Esophagus muscularis mucosa (tissue), 3 donors: ENCODE data around the gene UBTF.

Experiments
- POLR2A ChIP-seq: fragments of 450-650 bp; IDR thresholded peaks from one replicate; pipeline ENCODE4 v1.6.1; 2017; ENCODE audit warnings: antibody characterized with exemption, moderate library complexity, mild to moderate bottlenecking, low read depth
- TF ChIP-seq, protein P1 (sequence below), 3 experiments: fragments of 200-600 bp in 2 of 3; fragments of 450-650 bp in 1 of 3; sonication (generic) in 2 of 3; IDR thresholded peaks; one replicate each; pipeline ENCODE4 v1.5.1; 2017 to 2019; ENCODE audit warnings: antibody characterized with exemption in 3 of 3, mild to moderate bottlenecking in 2 of 3, moderate library complexity in 1 of 3

DNA sequence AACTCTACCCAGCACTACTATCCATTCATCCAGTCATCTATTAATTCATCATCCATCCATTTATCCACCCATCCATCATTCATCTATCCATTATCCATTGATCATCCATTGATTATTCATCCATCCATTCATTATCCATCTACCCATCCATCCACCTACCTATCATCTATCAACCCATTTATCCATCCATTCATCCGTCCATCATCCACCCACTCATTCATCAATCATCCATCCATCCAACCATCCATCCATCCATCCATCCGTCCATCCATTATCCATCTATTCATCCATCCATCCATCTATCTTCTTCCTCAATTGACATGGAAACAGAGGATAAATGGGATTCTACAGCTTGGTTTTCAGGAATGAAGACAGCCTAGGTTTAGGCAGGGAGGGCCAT, 36.4 kb upstream of the UBTF start:
- no peak for TF ChIP-seq POLR2A
- TF ChIP-seq, protein P1, sequence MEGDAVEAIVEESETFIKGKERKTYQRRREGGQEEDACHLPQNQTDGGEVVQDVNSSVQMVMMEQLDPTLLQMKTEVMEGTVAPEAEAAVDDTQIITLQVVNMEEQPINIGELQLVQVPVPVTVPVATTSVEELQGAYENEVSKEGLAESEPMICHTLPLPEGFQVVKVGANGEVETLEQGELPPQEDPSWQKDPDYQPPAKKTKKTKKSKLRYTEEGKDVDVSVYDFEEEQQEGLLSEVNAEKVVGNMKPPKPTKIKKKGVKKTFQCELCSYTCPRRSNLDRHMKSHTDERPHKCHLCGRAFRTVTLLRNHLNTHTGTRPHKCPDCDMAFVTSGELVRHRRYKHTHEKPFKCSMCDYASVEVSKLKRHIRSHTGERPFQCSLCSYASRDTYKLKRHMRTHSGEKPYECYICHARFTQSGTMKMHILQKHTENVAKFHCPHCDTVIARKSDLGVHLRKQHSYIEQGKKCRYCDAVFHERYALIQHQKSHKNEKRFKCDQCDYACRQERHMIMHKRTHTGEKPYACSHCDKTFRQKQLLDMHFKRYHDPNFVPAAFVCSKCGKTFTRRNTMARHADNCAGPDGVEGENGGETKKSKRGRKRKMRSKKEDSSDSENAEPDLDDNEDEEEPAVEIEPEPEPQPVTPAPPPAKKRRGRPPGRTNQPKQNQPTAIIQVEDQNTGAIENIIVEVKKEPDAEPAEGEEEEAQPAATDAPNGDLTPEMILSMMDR (IDR thresholded peaks at IDR 0.05): no peak
